ENCODE data around the gene ZNF205. TPM values are rescaled to one million over a fixed set of nuclear protein-coding genes. Genes with fewer than 3 reads are reported as not detected.

Gene ZNF205
- total and polyA plus RNA-seq, 9 of the 15 experiments (the other 6 are each of a cell fraction or from before 2014, with no cell fraction given), result 2.4 to 11.8 (median 5.1) TPM; not detected in 2

DNA sequence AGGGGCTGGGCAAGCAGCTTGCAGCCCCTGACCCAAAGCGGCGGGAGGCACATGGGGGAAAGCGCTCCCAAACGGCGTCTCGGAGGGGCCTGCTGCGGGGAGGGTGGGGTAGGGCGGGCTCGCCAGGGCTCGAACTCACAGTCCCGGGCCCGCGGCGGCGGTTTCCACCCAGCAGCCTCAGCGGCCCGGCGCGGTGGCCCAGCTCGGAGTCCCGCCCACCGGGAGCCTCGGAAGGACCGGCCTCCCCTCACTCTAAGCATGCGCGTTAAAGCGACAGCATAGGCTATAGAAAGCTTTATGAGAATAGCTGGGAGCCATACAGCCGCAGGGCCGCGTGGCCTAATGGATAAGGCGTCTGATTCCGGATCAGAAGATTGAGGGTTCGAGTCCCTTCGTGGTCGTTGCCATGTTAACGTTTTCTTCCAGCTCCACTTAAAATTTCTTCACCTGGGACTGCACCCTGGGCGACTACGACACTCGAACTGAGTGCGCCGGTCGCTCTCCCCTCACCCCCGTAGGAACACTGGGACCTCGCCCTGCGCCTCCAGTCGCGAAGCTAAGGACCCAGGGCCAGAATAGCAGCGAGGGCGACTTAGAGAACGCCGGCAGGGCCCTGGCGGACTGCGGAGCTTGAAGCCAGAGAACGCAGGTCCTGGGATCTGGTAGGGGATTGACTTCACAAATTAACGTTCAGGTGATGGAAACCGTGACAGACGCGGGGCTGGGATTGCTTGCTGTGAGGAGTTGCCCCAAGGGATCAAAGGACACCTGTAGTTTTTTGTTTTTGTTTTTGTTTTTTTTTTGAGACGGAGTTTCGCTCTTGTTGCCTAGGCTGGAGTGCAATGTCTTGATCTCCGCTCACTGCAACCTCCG is 38.2 kb downstream of the ZNF205 start (continued):
- TF ChIP-seq, protein P1, sequence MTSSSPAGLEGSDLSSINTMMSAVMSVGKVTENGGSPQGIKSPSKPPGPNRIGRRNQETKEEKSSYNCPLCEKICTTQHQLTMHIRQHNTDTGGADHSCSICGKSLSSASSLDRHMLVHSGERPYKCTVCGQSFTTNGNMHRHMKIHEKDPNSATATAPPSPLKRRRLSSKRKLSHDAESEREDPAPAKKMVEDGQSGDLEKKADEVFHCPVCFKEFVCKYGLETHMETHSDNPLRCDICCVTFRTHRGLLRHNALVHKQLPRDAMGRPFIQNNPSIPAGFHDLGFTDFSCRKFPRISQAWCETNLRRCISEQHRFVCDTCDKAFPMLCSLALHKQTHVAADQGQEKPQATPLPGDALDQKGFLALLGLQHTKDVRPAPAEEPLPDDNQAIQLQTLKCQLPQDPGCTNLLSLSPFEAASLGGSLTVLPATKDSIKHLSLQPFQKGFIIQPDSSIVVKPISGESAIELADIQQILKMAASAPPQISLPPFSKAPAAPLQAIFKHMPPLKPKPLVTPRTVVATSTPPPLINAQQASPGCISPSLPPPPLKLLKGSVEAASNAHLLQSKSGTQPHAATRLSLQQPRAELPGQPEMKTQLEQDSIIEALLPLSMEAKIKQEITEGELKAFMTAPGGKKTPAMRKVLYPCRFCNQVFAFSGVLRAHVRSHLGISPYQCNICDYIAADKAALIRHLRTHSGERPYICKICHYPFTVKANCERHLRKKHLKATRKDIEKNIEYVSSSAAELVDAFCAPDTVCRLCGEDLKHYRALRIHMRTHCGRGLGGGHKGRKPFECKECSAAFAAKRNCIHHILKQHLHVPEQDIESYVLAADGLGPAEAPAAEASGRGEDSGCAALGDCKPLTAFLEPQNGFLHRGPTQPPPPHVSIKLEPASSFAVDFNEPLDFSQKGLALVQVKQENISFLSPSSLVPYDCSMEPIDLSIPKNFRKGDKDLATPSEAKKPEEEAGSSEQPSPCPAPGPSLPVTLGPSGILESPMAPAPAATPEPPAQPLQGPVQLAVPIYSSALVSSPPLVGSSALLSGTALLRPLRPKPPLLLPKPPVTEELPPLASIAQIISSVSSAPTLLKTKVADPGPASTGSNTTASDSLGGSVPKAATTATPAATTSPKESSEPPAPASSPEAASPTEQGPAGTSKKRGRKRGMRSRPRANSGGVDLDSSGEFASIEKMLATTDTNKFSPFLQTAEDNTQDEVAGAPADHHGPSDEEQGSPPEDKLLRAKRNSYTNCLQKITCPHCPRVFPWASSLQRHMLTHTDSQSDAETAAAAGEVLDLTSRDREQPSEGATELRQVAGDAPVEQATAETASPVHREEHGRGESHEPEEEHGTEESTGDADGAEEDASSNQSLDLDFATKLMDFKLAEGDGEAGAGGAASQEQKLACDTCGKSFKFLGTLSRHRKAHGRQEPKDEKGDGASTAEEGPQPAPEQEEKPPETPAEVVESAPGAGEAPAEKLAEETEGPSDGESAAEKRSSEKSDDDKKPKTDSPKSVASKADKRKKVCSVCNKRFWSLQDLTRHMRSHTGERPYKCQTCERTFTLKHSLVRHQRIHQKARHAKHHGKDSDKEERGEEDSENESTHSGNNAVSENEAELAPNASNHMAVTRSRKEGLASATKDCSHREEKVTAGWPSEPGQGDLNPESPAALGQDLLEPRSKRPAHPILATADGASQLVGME (CRISPR knock-in tag; IDR thresholded peaks at IDR 0.05), result no peak
- TF ChIP-seq, protein P2, sequence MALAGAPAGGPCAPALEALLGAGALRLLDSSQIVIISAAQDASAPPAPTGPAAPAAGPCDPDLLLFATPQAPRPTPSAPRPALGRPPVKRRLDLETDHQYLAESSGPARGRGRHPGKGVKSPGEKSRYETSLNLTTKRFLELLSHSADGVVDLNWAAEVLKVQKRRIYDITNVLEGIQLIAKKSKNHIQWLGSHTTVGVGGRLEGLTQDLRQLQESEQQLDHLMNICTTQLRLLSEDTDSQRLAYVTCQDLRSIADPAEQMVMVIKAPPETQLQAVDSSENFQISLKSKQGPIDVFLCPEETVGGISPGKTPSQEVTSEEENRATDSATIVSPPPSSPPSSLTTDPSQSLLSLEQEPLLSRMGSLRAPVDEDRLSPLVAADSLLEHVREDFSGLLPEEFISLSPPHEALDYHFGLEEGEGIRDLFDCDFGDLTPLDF (CRISPR knock-in tag; IDR thresholded peaks at IDR 0.05), result no peak; the same call in 1 of the 2 replicates
- TF ChIP-seq ZBTB34 (CRISPR knock-in tag; IDR thresholded peaks at IDR 0.05) (no peak), ZNF431 (CRISPR knock-in tag; IDR thresholded peaks at IDR 0.05) (no peak; the same call in 1 of the 2 replicates), MED1 (CRISPR knock-in tag; IDR thresholded peaks at IDR 0.05; ENCODE audit: borderline replicate concordance) (no peak), SP1 (CRISPR knock-in tag; IDR thresholded peaks at IDR 0.05) (peak; percentile 97), EWSR1 (IDR thresholded peaks at IDR 0.05; ENCODE audit: borderline replicate concordance, low read depth, partially characterized antibody) (no peak), EP400 (IDR thresholded peaks at IDR 0.05) (no peak; the same call in 1 of the 2 replicates), ESRRB (CRISPR knock-in tag; IDR thresholded peaks at IDR 0.05; ENCODE audit: borderline replicate concordance) (no peak), COPS2 (conservative IDR thresholded peaks at IDR 0.05) (no peak), JUND (IDR thresholded peaks at IDR 0.05; ENCODE audit: borderline replicate concordance, low read depth, low read length) (no peak; the same call in 1 of the 2 replicates), JUND (tag; IDR thresholded peaks at IDR 0.05; ENCODE audit: borderline replicate concordance, low read depth, low read length) (no peak; the same call in 2 of the 3 replicates), ARID2 (IDR thresholded peaks at IDR 0.05) (no peak), ZNF766 (CRISPR knock-in tag; conservative IDR thresholded peaks at IDR 0.05) (no peak), KAT7 (CRISPR knock-in tag; IDR thresholded peaks at IDR 0.05; ENCODE audit: borderline replicate concordance) (peak; percentile 90; the same call in 1 of the 2 replicates), LARP7 (IDR thresholded peaks at IDR 0.05) (0 out of 2 replicates have a peak, but pooled peaks have one; percentile 61), ZFP36 (IDR thresholded peaks at IDR 0.05; ENCODE audit: low read depth, low read length, partially characterized antibody) (peak; percentile 40), SOX6 (IDR thresholded peaks at IDR 0.05) (peak; percentile 7; the same call in 1 of the 2 replicates)
